Endothelial cell of umbilical vein (primary cell): Measurements from ENCODE around the gene RASA2.

Source experiments
- CTCF ChIP-seq, 2 donors: IDR thresholded peaks; 1 replicate in 1 of 2; 2 replicates in 1 of 2; pipeline ENCODE4 v1.5.1; 2011; ENCODE audit warnings: low read length in 2 of 2, mild to moderate bottlenecking in 2 of 2, moderate library complexity in 2 of 2, control low read depth in 1 of 2, inconsistent platforms in 1 of 2, low read depth in 1 of 2; ENCODE audit not compliant: insufficient read depth in 1 of 2; ENCODE audit errors: extremely low read depth in 1 of 2
- EZH2 ChIP-seq: IDR thresholded peaks from 2 replicates; pipeline ENCODE4 v1.6.1; 2012; ENCODE audit warnings: borderline replicate concordance, low read depth, mild to moderate bottlenecking, moderate library complexity, low read length, inconsistent platforms; ENCODE audit not compliant: severe bottlenecking
- POLR2A ChIP-seq: IDR thresholded peaks from 2 replicates; pipeline ENCODE4 v1.6.1; 2012; ENCODE audit warnings: low read depth, mild to moderate bottlenecking, control low read depth, low read length

GRCh38 chr3:141556034-141556433 lies 69.2 kb downstream of the RASA2 start:
- TF ChIP-seq POLR2A (no peak), CTCF (IDR thresholded peaks at IDR 0.05; ENCODE audit: extremely low read depth in 1 of 2, insufficient read depth in 1 of 2, low read depth in 1 of 2, low read length in 2 of 2) (no peak), EZH2 (no peak)
